ENCODE measurements around the gene HYAL2. TPM values are rescaled to one million over a fixed set of nuclear protein-coding genes. Genes with fewer than 3 reads are reported as not detected.
A peak's percentile ranks its signal among the peaks of the same experiment; 100 is the strongest.
"Not testable (repeated sequence)": the region's sequence is repeated elsewhere in the genome, so short reads cannot be mapped to it uniquely, and the experiment has no call there.

HYAL2 gene
- total RNA-seq, 1 donor from 2014 or later: 91.1 TPM

GRCh38 chr3:50292159-50293078 is 30.1 kb downstream of the HYAL2 start, which contains the start of gene IFRD2:
Gene IFRD2, minus strand, starts transcription at chr3:50292429. Its CDS starts 155 bp downstream, at chr3:50292274.
- DNase-seq (ENCODE audit: low read depth): peak; percentile 99

- no peak for DNase-seq (ENCODE audit: low read depth)
These were observed 32.3 kb downstream of the HYAL2 start for GRCh38 chr3:50290161-50290641.

- no peak for DNase-seq (ENCODE audit: low read depth)
These were observed 33.4 kb downstream of the HYAL2 start for GRCh38 chr3:50289130-50289529.

- DNase-seq (ENCODE audit: low read depth): no peak
These were observed 34.0 kb downstream of the HYAL2 start for GRCh38 chr3:50288387-50289007.

GRCh38 chr3:50287262-50287661 is 35.3 kb downstream of the HYAL2 start:
- DNase-seq (ENCODE audit: low read depth): no peak

GRCh38 chr3:50286322-50287227 is 36.0 kb downstream of the HYAL2 start:
- no peak for DNase-seq (ENCODE audit: low read depth)

GRCh38 chr3:50284121-50284520 is 38.4 kb downstream of the HYAL2 start:
- DNase-seq (ENCODE audit: low read depth): not testable (repeated sequence)

GRCh38 chr3:50279255-50280016 is 43.1 kb downstream of the HYAL2 start:
- no peak for DNase-seq (ENCODE audit: low read depth)

GRCh38 chr3:50278880-50279224 is 43.7 kb downstream of the HYAL2 start, which contains the start of gene LSMEM2:
Gene LSMEM2, plus strand, starts transcription at chr3:50279087. Its CDS starts 27 bp downstream, at chr3:50279114.
- DNase-seq (ENCODE audit: low read depth): peak; percentile 83

- DNase-seq (ENCODE audit: low read depth): no peak
These were observed 44.2 kb downstream of the HYAL2 start for GRCh38 chr3:50278123-50278879.

- DNase-seq (ENCODE audit: low read depth): no peak
These were observed 45.8 kb downstream of the HYAL2 start for GRCh38 chr3:50276762-50277101.

- DNase-seq (ENCODE audit: low read depth): no peak
These were observed 46.4 kb downstream of the HYAL2 start for GRCh38 chr3:50275996-50276761.

- no peak for DNase-seq (ENCODE audit: low read depth)
These were observed 47.2 kb downstream of the HYAL2 start for GRCh38 chr3:50275141-50275995.

- DNase-seq (ENCODE audit: low read depth): no peak
These were observed 48.0 kb downstream of the HYAL2 start for GRCh38 chr3:50274371-50275104.

GRCh38 chr3:50273689-50274065 is 48.9 kb downstream of the HYAL2 start:
- no peak for DNase-seq (ENCODE audit: low read depth)

GRCh38 chr3:50272911-50273688 is 49.4 kb downstream of the HYAL2 start:
- peak; percentile 77 for DNase-seq (ENCODE audit: low read depth)

GRCh38 chr3:50272538-50272910 is 50.0 kb downstream of the HYAL2 start:
- not testable (repeated sequence) for DNase-seq (ENCODE audit: low read depth)
